HEK293 (cell line): Measurements from ENCODE around the gene LRCH1.
A peak's percentile ranks its signal among the peaks of the same experiment; 100 is the strongest.

ENCODE experiments used
- CTCF ChIA-PET: fragments of 350-600 bp; formaldehyde crosslinking; extraction: SDS; loops from one replicate; lab custom pipeline; 2021; ENCODE audit warnings: antibody characterized with exemption; lab: Yijun Ruan, JAX
- POLR2A ChIA-PET: fragments of 300-600 bp; formaldehyde crosslinking; extraction: SDS; loops from one replicate; lab custom pipeline; 2020; ENCODE audit warnings: antibody characterized with exemption, inconsistent platforms; lab: Yijun Ruan, JAX
- H3K27ac ChIP-seq: fragments of 200-500 bp; sonication (Bioruptor generic); 2 replicates; pipeline ENCODE4 v1.5.1; 2014; ENCODE audit warnings: low read depth, low read length, control low read depth, inconsistent platforms; ENCODE audit errors: extremely low read depth
- H3K36me3 ChIP-seq, 2 experiments: fragments of 200-500 bp in 1 of 2; sonication (Bioruptor generic) in 1 of 2; 1 replicate in 1 of 2; 2 replicates in 1 of 2; pipeline ENCODE4 v1.5.1; 2014 to 2017; ENCODE audit warnings: inconsistent platforms in 2 of 2, low read length in 2 of 2; ENCODE audit not compliant: control insufficient read depth in 2 of 2, insufficient read depth in 1 of 2
- H3K4me1 ChIP-seq: fragments of 200-500 bp; sonication (Bioruptor generic); 2 replicates; pipeline ENCODE4 v1.5.1; 2014; ENCODE audit warnings: mild to moderate bottlenecking, low read length, inconsistent platforms; ENCODE audit not compliant: control insufficient read depth, insufficient read depth
- H3K4me3 ChIP-seq: 2 replicates; pipeline ENCODE4 v1.5.1; 2011; ENCODE audit warnings: low read depth, mild to moderate bottlenecking, control low read depth, low read length, moderate library complexity
- H3K9me3 ChIP-seq: fragments of 200-500 bp; sonication (Bioruptor generic); 2 replicates; pipeline ENCODE4 v1.5.1; 2014; ENCODE audit warnings: low read depth, low read length, inconsistent platforms; ENCODE audit not compliant: control insufficient read depth, insufficient read depth
- FEZF1 ChIP-seq: fragments of 450-650 bp; formaldehyde crosslinking; IDR thresholded peaks from 2 replicates; pipeline ENCODE4 v1.5.1; 2016; ENCODE audit warnings: missing biosample characterization, missing genetic modification characterization
- GLIS1 ChIP-seq: fragments of 450-650 bp; formaldehyde crosslinking; IDR thresholded peaks from 2 replicates; pipeline ENCODE4 v1.5.1; 2016; ENCODE audit warnings: missing biosample characterization, missing genetic modification characterization
- KLF10 ChIP-seq: fragments of 450-650 bp; IDR thresholded peaks from 2 replicates; pipeline ENCODE4 v1.5.1; 2018; ENCODE audit warnings: missing biosample characterization, mild to moderate bottlenecking, missing genetic modification characterization
- MEIS1 ChIP-seq: sonication (generic); formaldehyde crosslinking; IDR thresholded peaks from 2 replicates; pipeline ENCODE4 v1.8.1; 2022; ENCODE audit warnings: missing genetic modification reagents, mild to moderate bottlenecking, borderline replicate concordance
- OSR2 ChIP-seq: fragments of 450-650 bp; formaldehyde crosslinking; IDR thresholded peaks from 2 replicates; pipeline ENCODE4 v1.5.1; 2016; ENCODE audit warnings: missing biosample characterization, missing genetic modification characterization
- RBAK ChIP-seq: fragments of 450-650 bp; formaldehyde crosslinking; IDR thresholded peaks from 2 replicates; pipeline ENCODE4 v1.5.1; 2016; ENCODE audit warnings: missing biosample characterization, missing genetic modification characterization
- TCF7L2 ChIP-seq: IDR thresholded peaks from 2 replicates; pipeline ENCODE4 v1.6.1; 2011; ENCODE audit warnings: low read depth, mild to moderate bottlenecking, inconsistent platforms, low read length, moderate library complexity, borderline replicate concordance
- ZBTB21 ChIP-seq: fragments of 450-650 bp; formaldehyde crosslinking; IDR thresholded peaks from 2 replicates; pipeline ENCODE4 v1.5.1; 2017; ENCODE audit warnings: missing biosample characterization, missing genetic modification characterization
- ZFP3 ChIP-seq: fragments of 450-650 bp; formaldehyde crosslinking; IDR thresholded peaks from 2 replicates; pipeline ENCODE4 v1.5.1; 2016; ENCODE audit warnings: low read depth, missing biosample characterization, missing genetic modification characterization
- ZNF114 ChIP-seq: fragments of 450-650 bp; formaldehyde crosslinking; IDR thresholded peaks from 2 replicates; pipeline ENCODE4 v1.5.0; 2017; ENCODE audit warnings: missing biosample characterization, missing genetic modification characterization
- ZNF155 ChIP-seq: fragments of 450-650 bp; formaldehyde crosslinking; IDR thresholded peaks from 2 replicates; pipeline ENCODE4 v1.5.1; 2016; ENCODE audit warnings: missing biosample characterization, missing genetic modification characterization
- ZNF16 ChIP-seq: fragments of 450-650 bp; formaldehyde crosslinking; IDR thresholded peaks from 2 replicates; pipeline ENCODE4 v1.5.1; 2016; ENCODE audit warnings: low read depth, missing biosample characterization, missing genetic modification characterization
- ZNF266 ChIP-seq: fragments of 450-650 bp; formaldehyde crosslinking; IDR thresholded peaks from 2 replicates; pipeline ENCODE4 v1.5.1; 2016; ENCODE audit warnings: missing biosample characterization, missing genetic modification characterization, low read depth
- ZNF274 ChIP-seq, 2 experiments: fragments of 200-500 bp in 1 of 2; fragments of 450-650 bp in 1 of 2; sonication (Bioruptor generic) in 1 of 2; formaldehyde crosslinking in 1 of 2; IDR thresholded peaks; 2 replicates each; pipeline versions ENCODE4 v1.5.1 to v1.6.1; 2014 to 2016; ENCODE audit warnings: borderline replicate concordance in 1 of 2, inconsistent platforms in 1 of 2, low read length in 1 of 2, missing biosample characterization in 1 of 2, missing genetic modification characterization in 1 of 2
- ZNF366 ChIP-seq: fragments of 450-650 bp; formaldehyde crosslinking; conservative IDR thresholded peaks from 2 replicates; pipeline ENCODE4 v1.5.1; 2016; ENCODE audit warnings: missing biosample characterization, missing genetic modification characterization
- ZNF394 ChIP-seq: fragments of 450-650 bp; formaldehyde crosslinking; IDR thresholded peaks from 2 replicates; pipeline ENCODE4 v1.5.1; 2016; ENCODE audit warnings: missing biosample characterization, missing genetic modification characterization, mild to moderate bottlenecking, moderate library complexity, borderline replicate concordance
- ZNF416 ChIP-seq: fragments of 450-650 bp; formaldehyde crosslinking; IDR thresholded peaks from 2 replicates; pipeline ENCODE4 v1.5.1; 2016; ENCODE audit warnings: missing biosample characterization, missing genetic modification characterization
- ZNF600 ChIP-seq: fragments of 450-650 bp; formaldehyde crosslinking; IDR thresholded peaks from 2 replicates; pipeline ENCODE4 v1.5.1; 2016; ENCODE audit warnings: missing biosample characterization, missing genetic modification characterization
- ZNF621 ChIP-seq: fragments of 450-650 bp; formaldehyde crosslinking; IDR thresholded peaks from 2 replicates; pipeline ENCODE4 v1.5.1; 2017; ENCODE audit warnings: missing biosample characterization, missing genetic modification characterization
- ZNF792 ChIP-seq: fragments of 450-650 bp; formaldehyde crosslinking; IDR thresholded peaks from 2 replicates; pipeline ENCODE4 v1.5.1; 2016; ENCODE audit warnings: missing biosample characterization, missing genetic modification characterization
- ZNF830 ChIP-seq: fragments of 450-650 bp; IDR thresholded peaks from 2 replicates; pipeline ENCODE4 v1.5.0; 2018; ENCODE audit warnings: missing biosample characterization, missing genetic modification characterization, low read depth, mild to moderate bottlenecking, moderate library complexity
- TF ChIP-seq, protein P1 (sequence below): fragments of 450-650 bp; formaldehyde crosslinking; IDR thresholded peaks from 2 replicates; pipeline ENCODE4 v1.5.1; 2016; ENCODE audit warnings: missing biosample characterization, missing genetic modification characterization
- TF ChIP-seq, protein P2 (sequence below): fragments of 450-650 bp; formaldehyde crosslinking; conservative IDR thresholded peaks from 2 replicates; pipeline ENCODE4 v1.5.1; 2016; ENCODE audit warnings: low read depth, missing biosample characterization, missing genetic modification characterization
- TF ChIP-seq, protein P3 (sequence below): fragments of 450-650 bp; formaldehyde crosslinking; IDR thresholded peaks from 2 replicates; pipeline ENCODE4 v1.5.1; 2016; ENCODE audit warnings: missing biosample characterization, missing genetic modification characterization, low read depth

LRCH1 gene

DNA sequence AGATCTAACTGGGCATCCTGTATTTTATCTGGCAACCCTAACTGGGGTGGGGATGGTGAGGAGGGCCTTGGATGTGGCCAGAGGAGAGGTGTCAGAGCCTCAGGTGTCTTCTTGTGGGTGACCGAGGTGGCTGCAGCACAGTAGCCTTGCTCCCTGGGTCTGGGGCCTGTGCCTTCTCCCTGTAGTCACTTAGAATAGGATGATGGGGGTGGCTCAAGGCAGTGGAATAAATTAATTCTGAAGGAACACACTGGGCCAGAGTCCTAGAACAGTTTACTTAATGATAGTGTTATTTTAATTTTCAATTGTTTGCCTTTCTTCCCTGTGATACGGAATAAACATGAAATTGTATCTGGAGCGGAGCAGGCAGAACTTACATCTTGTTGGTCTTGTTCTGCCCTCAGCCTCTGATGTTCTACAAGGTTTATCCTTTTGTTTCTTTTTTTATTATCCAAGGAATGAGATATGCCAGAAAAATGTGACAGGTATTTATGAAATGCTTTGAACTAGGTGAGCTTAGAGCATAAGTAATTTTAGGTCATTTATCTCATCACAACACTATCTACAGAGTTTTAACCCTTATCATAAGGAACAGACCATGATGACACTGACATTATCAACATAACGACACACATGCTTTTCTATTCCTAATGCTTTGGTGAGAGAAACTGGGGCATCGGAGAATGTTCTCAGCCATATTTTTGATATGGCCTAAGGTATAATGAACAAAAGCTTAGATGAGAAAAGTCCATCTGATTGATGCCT is 51.4 kb downstream of the LRCH1 start:
- H3K36me3 ChIP-seq: no peaks in the 10 kb centered on the region
- peaks cover 10% of the 10 kb centered on the region for H3K4me1 ChIP-seq
- H3K4me3 ChIP-seq: no peak overlapping the region
- TF ChIP-seq ZNF416 (tag by site-specific recombination): no peak
- TF ChIP-seq KLF10: no peak
- no peak for TF ChIP-seq ZFP3 (tag by site-specific recombination)
- no peak for TF ChIP-seq ZNF114 (tag by site-specific recombination)
- TF ChIP-seq, protein P1, sequence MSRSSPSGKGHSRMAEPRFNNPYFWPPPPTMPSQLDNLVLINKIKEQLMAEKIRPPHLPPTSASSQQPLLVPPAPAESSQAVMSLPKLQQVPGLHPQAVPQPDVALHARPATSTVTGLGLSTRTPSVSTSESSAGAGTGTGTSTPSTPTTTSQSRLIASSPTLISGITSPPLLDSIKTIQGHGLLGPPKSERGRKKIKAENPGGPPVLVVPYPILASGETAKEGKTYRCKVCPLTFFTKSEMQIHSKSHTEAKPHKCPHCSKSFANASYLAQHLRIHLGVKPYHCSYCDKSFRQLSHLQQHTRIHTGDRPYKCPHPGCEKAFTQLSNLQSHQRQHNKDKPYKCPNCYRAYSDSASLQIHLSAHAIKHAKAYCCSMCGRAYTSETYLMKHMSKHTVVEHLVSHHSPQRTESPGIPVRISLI: no peak
- 0 out of 2 replicates have a peak, but pooled peaks have one; percentile 16 for TF ChIP-seq ZNF366 (tag by site-specific recombination)
- TF ChIP-seq, protein P2, sequence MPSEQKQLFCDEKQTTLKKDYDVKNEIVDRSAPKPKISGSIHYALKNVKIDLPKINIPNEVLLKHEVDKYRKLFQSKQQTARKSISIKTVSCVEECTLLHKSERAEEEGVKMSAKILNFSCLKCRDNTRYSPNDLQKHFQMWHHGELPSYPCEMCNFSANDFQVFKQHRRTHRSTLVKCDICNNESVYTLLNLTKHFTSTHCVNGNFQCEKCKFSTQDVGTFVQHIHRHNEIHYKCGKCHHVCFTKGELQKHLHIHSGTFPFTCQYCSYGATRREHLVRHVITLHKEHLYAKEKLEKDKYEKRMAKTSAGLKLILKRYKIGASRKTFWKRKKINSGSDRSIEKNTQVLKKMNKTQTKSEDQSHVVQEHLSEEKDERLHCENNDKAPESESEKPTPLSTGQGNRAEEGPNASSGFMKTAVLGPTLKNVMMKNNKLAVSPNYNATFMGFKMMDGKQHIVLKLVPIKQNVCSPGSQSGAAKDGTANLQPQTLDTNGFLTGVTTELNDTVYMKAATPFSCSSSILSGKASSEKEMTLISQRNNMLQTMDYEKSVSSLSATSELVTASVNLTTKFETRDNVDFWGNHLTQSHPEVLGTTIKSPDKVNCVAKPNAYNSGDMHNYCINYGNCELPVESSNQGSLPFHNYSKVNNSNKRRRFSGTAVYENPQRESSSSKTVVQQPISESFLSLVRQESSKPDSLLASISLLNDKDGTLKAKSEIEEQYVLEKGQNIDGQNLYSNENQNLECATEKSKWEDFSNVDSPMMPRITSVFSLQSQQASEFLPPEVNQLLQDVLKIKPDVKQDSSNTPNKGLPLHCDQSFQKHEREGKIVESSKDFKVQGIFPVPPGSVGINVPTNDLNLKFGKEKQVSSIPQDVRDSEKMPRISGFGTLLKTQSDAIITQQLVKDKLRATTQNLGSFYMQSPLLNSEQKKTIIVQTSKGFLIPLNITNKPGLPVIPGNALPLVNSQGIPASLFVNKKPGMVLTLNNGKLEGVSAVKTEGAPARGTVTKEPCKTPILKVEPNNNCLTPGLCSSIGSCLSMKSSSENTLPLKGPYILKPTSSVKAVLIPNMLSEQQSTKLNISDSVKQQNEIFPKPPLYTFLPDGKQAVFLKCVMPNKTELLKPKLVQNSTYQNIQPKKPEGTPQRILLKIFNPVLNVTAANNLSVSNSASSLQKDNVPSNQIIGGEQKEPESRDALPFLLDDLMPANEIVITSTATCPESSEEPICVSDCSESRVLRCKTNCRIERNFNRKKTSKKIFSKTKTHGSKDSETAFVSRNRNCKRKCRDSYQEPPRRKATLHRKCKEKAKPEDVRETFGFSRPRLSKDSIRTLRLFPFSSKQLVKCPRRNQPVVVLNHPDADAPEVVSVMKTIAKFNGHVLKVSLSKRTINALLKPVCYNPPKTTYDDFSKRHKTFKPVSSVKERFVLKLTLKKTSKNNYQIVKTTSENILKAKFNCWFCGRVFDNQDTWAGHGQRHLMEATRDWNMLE (tag by site-specific recombination): no peak
- no peak for TF ChIP-seq RBAK (tag by site-specific recombination)
- TF ChIP-seq ZNF600 (tag by site-specific recombination): peak; percentile 95
- TF ChIP-seq ZNF16: no peak
- TF ChIP-seq GLIS1: no peak
- TF ChIP-seq ZBTB21 (tag by site-specific recombination): no peak
- TF ChIP-seq TCF7L2: no peak
- TF ChIP-seq ZNF274 (IDR thresholded peaks at IDR 0.05; ENCODE audit: low read length): no peak
- TF ChIP-seq ZNF274 (tag by site-specific recombination; IDR thresholded peaks at IDR 0.05; ENCODE audit: borderline replicate concordance): no peak
- no peak for TF ChIP-seq MEIS1 (CRISPR knock-in tag)
- no peak for TF ChIP-seq ZNF792
- no peaks in the 10 kb centered on the region for H3K9me3 ChIP-seq
- ChIA-PET CTCF (interaction anchor here (0.6 to 1.5 kb wide), 5 partner anchors 22 to 116 kb away, joined by 3 to 4 read pairs (median 3); no protein-coding TSS in a partner anchor), POLR2A (no interaction called here)
- no peak overlapping the region for H3K27ac ChIP-seq

DNA sequence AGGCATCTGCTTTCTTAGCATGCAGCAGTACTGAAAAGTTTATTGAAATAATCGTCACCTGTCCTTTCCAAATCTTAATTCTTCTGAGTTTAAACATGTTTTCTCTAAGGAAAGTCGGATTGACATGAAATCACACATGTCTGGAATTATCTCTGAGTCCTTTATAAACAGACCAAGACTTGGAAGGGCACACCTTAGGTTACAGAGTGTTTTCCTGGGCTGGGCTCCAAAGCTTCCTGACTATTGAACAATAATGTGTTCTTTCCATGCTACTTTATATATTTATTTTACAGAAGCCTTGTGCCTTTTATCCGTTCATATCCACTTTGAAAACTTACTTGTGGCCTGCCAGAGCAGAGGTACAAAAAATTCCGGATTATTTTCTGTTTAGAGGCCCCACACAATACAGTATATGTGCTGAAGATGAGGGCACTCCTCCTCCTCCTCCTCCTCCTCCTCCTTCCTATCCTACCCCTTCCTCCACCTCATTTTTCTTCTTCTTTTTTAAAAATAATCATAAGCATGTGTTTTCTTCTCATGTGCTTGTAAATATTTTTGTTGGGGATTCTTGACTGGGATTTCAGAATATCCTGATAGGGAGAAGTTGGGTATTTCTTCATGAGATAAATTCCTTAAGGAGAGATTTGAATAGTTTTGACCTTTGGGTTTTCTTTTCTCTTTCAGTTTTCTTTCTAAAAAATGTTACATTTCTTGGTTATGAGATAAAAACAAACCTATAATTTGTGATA is 52.3 kb downstream of the LRCH1 start:
- H3K9me3 ChIP-seq: no peaks in the 10 kb centered on the region
- no peak overlapping the region for H3K27ac ChIP-seq
- H3K4me1 ChIP-seq: peaks cover 10% of the 10 kb centered on the region
- ChIA-PET POLR2A (no interaction called here), CTCF (interaction anchor here (1.0 to 1.5 kb wide), 3 partner anchors 53 to 116 kb away, joined by 3 read pairs; no protein-coding TSS in a partner anchor)
- H3K36me3 ChIP-seq: no peaks in the 10 kb centered on the region
- H3K4me3 ChIP-seq: no peak overlapping the region
- TF ChIP-seq ZNF830: no peak
- no peak for TF ChIP-seq ZNF155 (tag by site-specific recombination)
- 0 out of 2 replicates have a peak, but pooled peaks have one; percentile 11 for TF ChIP-seq ZNF600 (tag by site-specific recombination)
- TF ChIP-seq ZNF266 (tag by site-specific recombination): no peak
- TF ChIP-seq OSR2: peak; percentile 43; the same call in 1 of the 2 replicates
- TF ChIP-seq, protein P3, sequence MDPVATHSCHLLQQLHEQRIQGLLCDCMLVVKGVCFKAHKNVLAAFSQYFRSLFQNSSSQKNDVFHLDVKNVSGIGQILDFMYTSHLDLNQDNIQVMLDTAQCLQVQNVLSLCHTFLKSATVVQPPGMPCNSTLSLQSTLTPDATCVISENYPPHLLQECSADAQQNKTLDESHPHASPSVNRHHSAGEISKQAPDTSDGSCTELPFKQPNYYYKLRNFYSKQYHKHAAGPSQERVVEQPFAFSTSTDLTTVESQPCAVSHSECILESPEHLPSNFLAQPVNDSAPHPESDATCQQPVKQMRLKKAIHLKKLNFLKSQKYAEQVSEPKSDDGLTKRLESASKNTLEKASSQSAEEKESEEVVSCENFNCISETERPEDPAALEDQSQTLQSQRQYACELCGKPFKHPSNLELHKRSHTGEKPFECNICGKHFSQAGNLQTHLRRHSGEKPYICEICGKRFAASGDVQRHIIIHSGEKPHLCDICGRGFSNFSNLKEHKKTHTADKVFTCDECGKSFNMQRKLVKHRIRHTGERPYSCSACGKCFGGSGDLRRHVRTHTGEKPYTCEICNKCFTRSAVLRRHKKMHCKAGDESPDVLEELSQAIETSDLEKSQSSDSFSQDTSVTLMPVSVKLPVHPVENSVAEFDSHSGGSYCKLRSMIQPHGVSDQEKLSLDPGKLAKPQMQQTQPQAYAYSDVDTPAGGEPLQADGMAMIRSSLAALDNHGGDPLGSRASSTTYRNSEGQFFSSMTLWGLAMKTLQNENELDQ (tag by site-specific recombination): no peak
- peak; percentile 85 for TF ChIP-seq FEZF1 (tag by site-specific recombination)
- no peak for TF ChIP-seq ZNF394 (tag by site-specific recombination)
- no peak for TF ChIP-seq ZNF621 (tag by site-specific recombination)
